ENCODE results near the gene HIVEP1.

Gene HIVEP1

DNA sequence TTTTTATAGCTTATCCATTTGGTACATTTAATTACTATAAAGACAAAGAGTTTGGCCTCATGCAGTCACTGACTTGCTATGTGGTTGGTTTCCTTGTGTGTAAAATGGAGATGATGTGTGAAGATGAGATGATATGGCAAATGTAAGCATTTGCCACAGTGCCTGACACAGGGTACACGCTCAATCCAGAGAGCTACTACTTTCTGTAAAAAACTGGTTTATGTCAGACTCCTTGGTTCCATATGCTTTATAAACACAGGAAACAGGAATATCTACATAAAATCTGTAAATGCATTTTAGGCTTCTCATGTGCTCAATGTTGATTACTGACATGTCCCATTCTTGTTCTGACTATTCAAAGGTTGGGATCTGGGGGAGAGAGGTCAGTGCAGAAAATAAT, 10.4 kb downstream of the HIVEP1 start:
- DNase-seq = no peak

DNA sequence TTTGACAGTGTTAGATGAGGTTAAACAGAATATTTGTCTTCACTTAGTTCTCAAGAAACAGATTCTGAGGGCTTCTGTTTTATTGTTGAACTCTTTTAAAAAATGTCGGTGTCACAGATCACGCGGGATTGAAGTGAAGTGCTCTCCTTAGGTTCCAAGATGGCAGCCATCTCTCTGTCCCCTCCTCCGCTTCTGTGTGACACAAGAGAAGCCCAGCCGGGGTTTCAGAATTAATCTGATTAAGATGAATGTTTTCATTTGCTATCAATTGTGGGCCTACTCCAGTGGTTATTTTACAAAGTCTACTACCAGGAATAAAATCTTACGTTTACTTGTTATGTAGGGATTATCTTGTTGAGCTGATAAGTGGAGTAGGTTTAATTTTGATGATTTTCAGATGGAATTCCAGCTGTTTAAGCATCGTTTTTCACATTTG, 10.9 kb downstream of the HIVEP1 start:
- no peak for DNase-seq

DNA sequence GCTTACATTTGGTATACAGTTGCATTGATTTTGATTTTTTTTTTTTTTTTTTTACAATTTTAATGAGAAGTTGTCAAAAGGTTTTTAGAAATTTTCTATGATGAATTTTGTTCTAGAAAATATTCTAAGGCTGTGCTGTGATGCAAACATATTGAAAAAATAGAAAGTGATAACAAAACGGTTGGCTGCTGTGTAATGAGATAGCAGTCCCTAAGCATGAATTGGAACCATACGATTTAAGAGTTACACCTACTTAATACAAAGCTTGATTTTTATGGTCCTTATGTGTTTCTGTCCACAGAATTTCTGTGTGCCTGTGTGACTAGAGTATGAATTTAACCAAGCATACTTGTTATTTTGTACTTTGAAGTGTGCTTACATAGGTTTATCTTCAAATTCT, 12.1 kb downstream of the HIVEP1 start:
- no peak for DNase-seq

DNA sequence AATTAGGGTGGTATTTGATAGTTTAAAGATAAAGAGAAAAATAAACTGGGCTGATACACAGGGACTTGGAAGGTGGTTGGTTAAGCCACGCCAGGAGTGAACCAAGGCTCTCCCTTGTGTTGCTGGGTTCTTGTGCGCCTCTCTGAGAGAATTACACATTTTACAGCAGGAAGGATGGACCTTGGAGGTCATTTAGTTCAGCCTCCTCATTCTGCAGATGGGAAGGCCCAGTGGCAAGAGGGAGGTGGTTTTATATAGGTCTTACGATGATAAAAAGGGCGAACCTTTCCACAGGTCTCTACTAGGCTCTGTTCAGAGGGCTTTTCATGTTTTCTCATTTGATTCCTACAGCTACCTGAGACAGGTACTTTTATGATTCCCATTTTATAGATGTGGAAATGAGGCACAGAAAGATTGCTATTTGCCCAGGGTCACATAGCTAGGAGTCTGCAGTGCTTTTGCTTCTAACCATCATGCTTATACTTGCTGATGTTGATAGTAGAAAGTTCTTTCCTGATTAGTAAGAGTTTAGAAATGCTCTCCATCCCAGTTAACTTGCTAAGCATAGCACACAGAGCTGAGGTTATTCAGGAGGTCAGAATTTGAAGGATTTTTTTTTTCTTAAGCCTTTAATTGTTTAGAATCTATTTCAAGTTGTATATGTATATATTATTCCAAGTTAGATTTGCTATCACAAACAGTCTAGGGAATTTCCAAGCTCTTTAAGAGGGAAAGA, 12.8 kb downstream of the HIVEP1 start:
- no peak for DNase-seq

DNA sequence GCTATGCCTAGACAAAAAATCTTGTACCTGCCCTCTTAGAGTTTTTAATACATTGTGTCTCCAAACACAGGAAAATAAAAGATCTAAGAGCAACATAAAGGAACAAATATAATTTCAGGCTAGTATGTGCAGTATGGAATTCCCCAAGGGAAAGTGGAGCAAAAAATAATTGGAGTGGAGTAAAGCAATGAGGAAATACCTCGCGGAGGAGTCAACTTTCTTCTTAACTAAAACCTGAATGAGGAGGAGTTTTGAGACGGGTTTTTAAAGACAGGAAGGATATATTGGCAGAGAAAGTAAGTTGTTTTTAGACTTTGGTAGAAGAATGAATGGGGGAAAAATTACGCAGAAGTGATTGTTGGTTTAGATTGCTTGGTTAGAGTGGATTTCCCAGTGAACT, 14.0 kb downstream of the HIVEP1 start:
- DNase-seq = no peak

DNA sequence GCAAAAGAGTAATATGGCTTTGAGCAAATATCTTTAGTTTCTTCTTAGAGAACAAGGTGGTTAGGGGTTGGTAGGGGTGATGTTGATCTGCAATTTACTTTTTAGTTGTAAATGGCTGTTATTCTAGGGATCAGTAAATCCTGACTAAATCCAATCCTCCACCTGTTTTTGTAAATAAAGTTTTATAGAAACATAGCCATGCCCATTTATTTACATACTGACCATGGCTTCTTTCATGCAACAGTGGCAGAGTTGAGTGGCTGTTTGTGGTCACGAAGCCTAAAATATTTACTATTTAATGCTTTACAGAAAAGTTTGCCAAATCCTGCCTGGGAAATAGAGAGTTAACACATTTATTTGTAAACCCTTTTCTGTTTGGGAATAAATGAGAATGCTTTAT, 14.7 kb downstream of the HIVEP1 start:
- DNase-seq = no peak

DNA sequence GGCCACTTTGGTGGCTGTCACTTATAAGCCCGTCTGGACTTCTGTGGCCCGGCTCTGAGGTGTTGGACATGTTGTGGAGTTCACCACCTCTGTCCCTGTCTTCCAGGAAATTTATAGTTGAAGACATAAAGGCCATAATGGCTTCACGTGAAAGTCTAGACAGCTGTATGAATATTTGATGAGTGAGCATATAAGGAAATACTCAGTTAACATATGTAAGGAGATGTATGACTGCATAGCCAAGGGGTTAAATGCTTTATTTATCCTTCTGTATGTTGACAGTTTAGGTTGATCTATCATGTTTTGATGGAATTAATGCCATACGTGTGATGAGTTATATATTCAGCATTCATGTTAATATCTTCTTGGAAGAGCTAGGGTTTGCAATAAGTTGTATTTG, 16.1 kb downstream of the HIVEP1 start:
- no peak for DNase-seq

DNA sequence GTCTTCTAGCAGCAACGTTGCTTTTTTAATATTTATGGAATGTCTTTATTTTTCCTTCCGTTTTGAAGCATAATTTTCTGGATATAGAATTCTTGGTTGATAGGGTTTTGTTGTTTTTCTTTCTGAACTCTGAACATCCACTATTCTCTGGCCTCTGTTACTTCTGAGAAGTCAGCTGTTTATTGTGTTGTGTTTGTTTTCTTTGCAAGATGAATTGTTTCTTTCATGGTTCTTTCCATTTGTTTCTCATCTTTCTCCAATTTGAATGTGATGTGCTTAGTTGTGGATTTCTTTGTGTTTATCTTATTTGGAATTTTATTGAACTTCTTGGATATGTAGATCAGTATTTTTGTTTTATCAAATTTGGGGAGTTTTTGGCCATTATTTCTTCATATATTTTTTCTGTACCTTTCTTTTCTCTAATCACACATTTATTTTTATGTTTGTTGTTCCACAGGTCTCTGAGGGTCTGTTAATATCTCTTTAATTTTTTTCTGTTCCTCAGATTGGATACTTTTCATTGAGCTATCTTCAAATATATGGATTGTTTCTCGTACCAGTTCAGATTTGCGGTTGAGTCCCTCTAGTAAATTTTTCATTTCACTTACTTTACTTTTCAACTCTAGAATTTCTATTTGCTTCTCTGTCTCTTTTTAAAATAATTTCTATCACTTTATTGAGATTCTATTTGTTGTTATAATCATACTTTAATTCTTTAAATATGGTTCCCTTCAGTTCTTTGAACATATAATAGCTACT, 18.0 kb downstream of the HIVEP1 start:
- no peak for DNase-seq

DNA sequence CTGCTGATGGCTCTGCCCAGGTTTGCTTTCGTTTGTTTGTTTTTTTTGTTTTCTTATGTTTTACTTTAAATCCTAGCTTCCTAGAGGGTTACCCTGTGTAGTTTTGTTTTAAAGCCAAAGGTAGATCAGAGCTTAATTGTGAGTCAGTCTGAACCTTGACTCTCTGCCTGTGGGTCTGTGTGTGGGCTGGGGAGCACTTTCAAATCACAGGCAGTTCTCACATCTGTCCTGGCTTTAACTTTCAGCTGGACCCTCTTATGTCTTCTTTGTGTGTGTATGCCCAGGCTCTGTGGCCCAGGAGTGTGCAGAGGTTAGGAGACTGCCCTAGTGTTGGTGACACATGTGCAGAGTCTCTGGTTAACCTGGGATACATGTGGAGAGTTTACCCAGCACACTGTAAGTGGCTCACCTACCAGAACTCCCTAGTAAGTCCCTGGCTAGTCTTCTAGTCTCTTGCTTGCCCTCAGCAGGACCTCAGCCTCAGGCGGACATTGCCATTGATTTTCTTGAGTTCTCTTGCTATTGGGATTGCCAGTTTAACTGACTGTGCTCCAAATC, 19.0 kb downstream of the HIVEP1 start:
- no peak for DNase-seq

DNA sequence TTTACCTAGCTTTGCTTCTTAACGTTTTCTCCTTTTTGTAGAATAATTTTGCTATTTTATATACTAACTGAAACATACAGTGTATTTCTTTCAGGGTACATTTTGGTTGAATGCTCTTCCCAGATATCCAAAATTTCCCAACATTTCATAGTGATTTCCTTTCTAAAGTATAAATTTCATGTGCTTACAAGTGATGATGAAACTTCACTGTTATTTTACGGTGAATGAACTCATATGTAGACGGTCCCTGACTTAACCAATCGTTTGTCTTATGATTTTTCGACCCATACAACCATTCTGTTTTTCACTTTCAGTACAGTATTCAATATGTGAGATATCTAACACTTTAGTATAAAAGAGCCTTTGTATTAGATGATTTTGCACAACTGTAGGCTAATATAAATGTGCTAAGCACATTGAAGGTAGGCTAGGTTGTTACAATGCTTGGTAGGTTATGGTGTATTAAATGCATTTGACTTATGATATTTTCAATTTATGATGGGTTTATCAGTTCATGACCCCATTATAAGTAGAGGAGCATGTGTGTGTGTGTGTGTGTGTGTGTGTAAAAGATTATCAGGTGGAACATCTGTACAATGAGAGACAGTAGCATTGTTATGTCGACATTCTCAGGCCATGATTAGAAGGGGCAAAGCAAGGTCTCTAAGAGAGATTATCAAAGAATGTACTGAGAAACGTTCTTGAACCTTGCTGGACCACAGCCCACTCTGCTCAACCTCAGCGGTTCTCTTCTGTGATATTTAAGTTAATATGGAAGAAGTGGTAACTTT, 20.9 kb downstream of the HIVEP1 start:
- no peak for DNase-seq

DNA sequence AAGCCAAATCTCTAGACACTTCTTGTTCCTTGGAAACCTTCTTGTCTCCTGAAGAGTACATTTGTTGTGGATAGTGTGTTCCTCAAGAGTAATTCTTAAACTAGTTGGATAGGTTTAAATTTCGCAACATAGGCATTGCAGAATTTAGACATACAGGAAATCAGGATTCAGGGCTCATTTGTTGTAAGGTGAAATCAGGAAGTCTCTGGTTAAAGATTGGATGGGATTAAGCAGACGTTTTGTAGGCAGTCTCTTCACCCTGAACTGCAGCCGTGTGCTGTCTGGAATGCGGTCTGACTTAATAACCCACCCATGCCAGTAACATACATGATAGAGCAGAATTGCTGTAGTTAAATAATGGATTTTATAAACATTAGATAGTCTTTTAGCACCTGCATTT, 21.7 kb downstream of the HIVEP1 start:
- no peak for DNase-seq

DNA sequence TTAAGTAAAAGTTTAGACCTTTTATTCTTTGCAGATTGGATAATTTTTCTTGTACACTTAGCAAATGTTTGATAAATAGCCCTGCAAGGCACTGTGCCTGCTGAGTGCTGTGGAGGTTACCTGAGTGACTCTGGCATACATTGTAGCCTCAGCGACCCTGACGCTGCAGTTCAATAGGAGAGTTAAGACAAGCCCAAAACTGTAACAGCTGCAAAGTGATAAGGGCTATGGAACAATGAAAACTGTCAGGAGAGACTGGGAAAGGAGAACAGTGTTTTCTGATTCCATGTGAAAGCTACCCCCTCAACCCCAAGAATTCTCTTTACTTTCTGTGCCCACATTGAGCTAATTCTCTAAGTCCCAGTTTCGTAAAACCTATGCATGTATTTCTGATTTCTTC, 22.2 kb downstream of the HIVEP1 start:
- DNase-seq = no peak

DNA sequence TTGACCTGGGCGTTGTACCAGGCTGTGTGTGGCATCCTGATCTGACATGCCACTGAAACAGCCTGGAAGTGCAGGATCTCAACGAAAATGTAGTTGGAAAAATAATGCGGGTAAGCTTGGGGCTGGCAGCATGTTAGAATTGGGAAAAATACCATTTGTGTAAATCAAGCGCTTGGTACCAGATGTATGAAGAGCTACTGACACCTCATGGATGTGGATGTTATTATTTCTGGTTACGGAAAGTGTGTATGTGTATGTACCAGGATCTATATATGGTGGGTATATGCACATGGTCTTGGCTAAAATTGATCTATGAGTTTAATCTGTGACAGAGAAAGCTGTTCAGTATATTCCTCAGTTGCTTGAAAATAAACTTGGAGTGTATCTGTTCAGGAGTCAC, 22.7 kb downstream of the HIVEP1 start:
- no peak for DNase-seq

DNA sequence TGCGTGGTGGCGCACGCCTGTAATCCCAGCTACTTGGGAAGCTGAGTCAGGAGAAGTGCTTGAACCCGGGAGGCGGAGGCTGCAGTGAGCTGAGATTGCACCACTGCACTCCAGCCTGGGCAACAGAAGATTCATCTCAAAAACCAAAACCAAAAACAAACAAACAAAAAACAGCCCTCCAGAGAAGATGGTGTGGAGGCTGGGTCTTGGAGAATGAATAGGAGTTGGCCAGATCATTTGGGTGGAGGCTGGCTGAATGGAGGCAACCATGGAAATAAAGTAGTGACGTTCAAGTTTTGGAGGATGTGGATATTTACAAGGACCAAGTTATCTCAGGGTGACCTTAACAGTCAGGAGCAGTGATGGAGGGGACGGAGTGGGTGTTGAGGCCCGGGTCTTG, 24.7 kb downstream of the HIVEP1 start:
- DNase-seq = no peak

DNA sequence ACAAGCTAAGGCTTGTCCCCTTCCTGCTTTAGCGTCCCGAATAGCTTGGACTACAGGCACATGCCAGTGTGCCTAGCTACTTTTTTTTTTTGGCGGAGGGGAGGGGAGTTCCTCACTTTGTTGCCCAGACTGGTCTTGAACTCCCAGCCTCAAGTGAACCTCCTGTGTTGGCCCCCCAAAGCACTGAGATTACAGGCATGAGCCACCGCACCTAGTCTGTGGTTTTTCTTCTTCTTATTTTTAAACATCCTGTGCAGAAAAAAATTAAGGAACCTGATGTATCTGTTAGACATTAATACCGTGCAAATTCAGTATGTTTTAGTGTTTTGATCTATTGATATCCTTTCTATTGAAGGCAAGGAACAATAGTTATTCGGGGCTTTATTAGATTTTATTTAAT, 25.7 kb downstream of the HIVEP1 start:
- no peak for DNase-seq

DNA sequence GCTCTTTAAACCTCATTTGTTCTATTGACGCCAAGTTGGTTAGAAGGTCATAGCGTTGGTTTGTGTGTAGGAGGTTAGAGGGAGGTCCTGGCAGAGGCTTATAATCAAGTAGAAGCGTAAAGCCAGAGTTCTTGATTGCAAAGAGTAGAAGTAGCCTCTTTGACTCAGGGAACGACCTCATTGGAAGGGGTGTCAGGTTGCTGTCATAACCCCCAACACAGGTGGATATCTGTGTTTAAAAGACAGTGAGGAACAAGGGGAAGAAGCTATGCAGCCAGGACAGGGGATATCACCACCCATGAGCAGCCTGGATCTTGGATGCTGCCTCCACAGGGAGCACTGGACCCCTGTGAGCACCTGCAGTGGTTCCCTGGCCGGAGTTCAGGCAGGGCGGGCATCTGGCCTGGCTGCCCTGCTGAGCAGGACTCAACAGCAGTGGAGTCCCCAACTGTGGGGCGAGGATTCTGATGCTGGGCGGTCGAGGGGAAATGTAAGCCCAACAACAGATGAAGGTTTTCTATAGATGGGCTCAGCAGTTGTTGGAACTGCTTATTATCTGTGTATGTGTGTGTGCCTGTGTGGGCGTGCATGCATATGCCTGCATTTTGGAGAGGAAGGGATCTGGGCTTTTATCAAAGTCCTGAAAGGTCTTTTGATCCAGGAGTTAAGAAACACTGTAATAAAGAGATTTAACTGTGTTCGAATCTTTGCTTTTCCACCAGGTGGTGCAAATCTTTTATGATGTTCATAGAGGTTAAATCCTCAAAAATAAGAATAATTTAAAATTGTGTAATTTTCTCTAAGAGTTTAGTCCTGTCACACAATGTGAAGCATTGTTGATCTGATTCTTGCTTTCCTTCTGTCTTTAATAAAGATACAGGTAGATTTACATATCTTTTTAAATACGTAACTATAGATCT, 27.7 kb downstream of the HIVEP1 start:
- no peak for DNase-seq

DNA sequence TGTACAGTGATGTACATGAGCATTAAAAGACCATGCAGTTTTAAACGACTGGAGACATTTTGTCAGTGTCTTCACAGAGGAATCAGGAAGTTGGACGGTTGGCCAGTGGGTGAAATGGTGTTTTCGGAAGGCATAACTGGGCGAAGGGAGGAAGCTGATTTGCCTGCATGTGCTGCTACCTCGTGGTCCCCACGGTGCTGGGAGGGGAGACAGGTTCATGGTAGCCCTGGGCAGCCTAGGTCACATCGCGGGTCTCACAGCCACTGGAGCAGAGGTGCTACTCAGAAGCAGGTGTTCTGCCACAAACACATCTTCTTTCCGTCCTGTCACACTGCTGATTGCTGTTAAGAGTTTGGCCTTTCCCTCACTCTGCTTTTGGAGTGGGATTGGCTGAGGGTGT, 35.2 kb downstream of the HIVEP1 start:
- no peak for DNase-seq

DNA sequence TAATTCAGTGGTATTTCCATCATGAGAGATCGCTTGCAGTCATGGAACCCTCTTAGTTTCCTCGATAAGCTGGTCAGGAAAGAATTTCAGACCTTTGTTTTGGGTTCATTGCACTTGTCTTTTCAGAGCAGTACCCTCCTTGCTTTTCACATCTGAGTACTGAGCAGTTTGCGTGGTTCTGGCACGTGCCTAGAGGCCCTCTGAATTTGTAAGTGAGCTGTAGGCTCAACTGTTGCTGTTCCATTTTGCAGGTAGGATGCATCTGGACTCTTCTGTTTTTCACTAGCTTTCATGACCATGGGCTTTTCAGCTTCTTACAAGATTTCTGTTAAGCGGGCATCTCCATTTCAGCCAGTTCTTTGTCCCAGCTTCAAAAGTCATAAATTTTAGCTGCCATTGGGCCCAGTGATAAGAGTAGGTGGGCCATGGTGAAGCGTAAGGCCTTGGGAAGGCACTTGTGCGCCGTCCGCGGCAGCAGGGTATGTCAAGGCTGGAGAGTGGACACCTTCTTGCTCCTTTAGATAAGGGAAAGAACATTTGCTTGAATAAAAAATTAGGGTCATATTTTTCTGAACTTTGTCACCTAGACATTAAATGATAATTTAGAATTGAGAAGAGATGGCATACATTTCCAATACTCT, 35.8 kb downstream of the HIVEP1 start:
- no peak for DNase-seq

DNA sequence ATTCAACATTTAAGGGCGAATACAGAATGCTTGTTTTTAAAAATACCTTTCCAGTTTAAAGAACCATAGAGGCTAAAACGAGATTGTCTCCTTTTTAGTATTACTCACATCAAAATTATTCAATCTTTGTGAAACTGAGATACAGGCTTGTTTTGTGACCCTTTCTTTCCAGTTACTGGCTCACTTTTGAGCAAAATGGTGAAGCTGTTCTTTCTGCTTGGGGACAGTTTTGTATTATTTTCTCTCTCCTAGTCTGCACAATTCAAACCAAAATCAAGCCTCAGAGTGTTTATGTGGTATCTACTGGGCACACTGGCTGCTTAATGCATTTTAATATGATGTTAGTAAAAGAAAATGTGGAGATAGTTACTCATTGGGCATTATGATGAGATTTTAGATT, 36.5 kb downstream of the HIVEP1 start:
- no peak for DNase-seq

DNA sequence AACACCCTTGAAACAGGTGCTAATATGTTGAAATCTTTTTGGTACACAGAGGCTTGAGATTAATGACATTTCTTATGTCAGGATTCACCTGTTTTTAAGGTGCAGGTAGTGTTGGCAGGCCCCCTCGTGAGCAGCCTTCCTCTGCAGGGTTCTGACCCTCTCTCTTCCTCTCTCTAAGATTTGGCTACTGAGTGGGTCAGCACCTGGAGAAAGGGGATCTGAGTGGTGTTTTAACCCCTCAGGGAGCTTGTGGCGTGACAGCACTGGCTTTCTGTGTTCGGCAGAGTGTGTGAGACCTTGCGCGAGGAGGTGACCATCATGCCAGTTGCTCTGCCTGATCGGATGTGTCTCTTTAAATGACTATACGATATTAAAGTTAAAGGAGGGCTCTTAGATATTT, 37.1 kb downstream of the HIVEP1 start:
- no peak for DNase-seq

DNA sequence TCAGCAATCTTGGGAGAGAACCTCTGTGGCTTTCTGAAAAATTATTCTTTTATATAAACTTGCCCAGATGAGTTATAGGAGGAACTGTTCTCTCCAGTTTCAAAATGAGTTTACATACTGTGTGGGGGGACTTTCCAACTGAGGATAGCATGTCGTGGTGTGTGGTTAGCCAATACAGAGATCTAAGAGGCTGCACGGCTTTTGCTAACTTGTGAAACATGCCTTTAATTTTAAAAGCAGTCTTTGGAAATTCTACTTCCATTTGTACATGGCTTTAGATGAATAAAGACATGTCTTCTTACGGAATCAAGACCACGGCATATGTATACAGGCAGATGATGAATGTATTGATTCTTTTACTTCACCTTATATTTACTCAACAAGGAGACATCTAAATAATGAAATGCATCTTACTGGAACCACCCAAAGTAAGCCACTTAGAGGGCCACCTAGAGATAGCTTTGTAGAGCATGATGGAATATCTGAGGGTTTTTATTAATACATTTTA, 39.8 kb downstream of the HIVEP1 start:
- DNase-seq = peak; percentile 36
